Stimulated activated CD4-positive, alpha-beta T cell treated with anti-CD3 and anti-CD28 coated beads, Interleukin-15, amount 100 ng/mL, for 24 hours (primary cell): ENCODE data around the gene LRRC4C.

Experiments
- DNase-seq: peaks from one replicate; pipeline ENCODE4 v3.0.0-alpha.2; 2020

LRRC4C gene

DNA sequence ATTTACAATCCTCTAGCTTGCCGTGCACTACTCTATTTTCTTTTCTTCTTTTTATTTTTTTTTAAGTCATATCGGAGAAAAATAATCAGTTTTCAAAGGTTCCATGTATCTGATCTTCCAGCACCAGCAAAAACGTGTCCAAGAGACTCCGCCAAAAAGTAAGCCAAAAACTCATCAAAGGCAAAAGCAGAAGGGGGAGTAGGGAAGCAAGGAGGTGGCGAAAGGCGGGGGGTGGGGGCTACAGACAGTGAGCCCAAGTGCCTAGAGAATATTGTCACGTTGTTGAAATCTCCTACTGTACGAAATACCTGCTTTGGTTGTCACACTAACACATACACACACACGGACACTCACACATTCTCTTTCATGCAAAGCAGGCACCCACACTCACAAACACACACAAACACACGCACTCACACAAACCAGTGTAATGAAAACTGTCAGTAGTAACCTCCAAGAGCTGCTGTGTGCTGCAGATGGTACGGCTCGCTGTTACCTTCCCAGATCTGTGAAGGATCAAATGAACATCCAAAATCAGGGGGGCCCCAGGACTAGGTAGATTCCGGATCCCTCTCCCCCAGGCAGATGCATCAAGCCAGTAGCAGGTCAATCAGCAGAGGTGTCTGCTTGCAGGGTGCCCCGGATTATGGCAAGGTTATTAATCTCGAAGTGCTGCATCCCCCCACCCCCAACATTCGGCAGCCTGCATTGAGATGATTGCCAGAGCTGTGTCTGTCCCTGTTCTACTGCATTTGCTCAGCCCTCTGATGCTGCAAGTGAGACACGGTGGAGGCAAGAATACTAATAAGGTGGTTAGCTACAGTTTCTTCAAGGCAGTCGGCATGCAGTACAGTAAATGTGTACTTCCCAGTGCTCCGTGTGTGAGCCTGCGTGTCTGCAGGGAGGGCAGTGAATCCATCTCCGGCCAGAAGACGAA lies at the start of gene LRRC4C:
Gene LRRC4C (minus strand): TSS at position 188 of the 937 bp plus-strand sequence.
- no peak for DNase-seq

DNA sequence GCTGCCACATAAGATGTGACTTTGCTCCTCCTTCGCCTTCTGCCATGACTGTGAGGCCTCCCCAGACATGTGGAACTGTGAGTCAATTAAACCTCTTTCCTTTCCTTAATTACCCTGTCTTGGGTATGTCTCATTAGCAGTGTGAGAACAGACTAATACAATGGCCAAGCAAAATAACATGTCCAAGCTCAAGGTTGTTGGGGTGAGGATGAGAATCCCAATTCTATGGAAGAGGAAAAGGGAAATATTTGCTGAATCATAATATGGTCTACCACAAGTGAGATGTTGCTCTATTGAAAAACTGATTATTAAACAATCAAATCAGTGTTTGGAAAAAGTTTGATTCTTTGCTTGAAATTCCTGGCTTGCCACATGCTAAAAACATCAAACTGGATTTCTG lies 48.7 kb upstream of the LRRC4C start:
- no peak for DNase-seq

DNA sequence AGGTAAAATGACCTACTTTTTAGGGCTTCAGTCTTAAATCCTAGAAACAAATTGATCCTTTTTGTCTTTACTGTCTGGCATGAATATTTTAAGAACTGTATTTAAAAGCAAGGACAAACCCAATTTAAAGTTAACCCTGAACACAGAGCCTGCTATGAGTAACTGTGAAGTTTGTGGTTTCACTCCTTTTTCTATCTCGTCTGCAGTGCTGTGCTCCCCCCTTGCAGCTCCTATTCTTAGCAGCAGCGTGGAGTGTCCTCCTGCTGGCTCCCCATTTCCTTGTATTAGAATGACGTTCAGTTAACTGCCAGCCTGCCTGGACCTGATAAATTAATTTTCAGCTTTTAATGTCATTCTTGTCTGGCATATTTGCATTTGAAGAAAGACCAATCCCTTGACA lies 40.0 kb upstream of the LRRC4C start:
- no peak for DNase-seq

DNA sequence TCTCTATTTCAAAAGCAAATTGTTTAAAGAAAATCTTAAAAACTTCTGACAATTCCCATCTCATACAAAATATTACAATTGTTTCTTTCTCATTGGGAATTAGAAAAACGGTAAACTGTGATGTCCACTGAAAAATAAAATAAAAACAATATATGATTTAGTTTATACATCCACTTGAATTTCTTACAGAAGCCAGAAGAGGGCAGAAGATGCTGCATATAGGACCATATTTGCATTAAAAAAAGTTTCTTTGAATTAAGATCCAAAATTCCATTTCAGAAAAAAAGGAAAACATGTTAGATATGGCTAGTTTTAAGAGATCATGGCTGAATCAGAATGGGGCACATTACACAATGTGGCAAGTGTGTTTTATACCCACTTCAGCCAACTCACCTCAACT lies 39.3 kb upstream of the LRRC4C start:
- no peak for DNase-seq

DNA sequence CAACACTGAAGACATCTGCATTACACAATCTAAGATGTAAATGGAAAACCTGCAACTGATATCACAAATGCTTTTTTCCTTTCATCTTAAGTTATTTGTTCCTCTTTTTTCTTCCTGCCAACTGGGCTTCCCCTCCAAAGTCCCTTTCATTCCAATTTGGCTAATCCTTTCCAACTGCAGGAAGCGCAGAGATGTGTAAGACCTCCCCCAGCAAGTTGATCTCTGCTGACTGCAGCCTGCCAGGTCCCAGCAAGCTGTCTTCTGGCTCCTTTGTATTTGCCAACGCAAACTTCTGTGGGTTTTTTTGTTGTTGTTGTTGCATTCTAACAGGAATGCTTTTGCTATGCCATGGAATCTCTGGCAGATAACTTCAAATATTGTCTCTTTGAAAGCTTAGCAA lies 38.5 kb upstream of the LRRC4C start:
- no peak for DNase-seq

DNA sequence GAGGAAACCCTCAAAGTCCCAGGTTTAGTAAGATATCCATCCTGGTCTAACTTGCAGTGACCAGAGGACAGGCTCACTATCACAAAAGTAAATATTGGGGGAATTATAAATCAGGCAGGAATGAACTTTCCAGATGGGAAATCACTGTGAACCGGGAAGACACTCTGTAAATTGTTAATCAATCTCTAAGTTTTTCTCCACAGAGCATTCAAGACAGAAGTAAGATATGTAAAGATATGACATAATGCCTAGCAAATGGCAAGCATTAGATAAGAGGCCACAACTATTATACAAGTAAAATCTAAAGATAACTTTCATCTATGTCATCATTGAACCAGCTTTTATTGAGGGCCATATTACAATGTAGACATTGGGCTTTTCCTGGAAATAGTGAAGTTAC lies 35.3 kb upstream of the LRRC4C start:
- no peak for DNase-seq

DNA sequence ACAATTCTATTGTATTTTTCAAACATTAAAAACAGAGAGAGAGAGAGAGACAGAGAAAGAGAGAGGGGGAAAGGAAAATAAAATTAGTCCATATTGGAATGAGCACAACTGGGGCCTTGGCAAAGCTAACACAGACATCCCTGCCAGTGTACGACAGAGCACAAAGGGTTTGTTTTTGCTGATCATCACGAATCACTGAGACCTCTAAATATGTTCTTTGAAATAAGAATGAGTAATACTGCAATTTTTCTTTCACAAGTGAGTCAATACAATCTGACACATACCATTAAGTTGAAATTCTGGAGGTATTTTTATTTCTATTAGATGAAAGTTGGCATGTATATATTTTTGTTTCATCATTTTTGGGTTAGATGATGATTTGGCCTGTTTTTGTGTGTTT lies 27.0 kb upstream of the LRRC4C start:
- DNase-seq = no peak

DNA sequence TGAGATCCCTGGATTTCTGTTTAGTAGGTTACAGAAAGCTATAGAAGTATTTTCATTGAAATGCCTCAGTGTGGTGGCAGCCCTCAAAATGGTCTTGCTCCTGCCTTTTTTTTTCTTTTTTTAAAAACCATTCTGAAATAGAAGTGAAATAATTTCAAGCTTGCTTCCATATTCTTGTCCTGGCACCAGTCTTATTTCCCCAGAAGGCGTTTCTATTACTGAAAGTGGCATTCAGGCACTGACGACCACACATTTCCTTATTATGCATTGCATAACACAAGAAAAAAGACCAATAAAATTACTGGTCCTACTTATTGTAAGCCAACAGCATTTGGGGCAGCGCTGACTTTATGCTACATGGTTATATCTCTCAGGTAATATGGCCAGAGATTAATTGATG lies 24.5 kb upstream of the LRRC4C start:
- no peak for DNase-seq

DNA sequence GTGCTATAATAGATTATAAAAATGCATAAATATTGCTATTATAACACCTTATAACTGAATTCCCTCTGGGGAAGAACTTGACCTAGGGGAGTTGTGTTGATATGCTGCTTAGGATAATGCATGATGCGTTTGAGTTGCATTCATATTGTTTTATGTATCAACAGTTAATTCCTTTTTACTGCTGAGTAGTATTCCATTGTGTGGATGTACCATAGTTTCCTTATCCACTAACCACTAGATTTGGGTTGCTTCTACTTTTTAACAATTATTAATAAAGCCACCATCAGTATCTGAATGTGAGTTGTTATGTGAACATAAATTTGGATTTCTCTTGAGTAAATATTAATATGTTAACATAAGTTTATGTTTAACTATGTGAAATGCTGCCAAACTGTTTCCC lies 19.7 kb upstream of the LRRC4C start:
- no peak for DNase-seq

DNA sequence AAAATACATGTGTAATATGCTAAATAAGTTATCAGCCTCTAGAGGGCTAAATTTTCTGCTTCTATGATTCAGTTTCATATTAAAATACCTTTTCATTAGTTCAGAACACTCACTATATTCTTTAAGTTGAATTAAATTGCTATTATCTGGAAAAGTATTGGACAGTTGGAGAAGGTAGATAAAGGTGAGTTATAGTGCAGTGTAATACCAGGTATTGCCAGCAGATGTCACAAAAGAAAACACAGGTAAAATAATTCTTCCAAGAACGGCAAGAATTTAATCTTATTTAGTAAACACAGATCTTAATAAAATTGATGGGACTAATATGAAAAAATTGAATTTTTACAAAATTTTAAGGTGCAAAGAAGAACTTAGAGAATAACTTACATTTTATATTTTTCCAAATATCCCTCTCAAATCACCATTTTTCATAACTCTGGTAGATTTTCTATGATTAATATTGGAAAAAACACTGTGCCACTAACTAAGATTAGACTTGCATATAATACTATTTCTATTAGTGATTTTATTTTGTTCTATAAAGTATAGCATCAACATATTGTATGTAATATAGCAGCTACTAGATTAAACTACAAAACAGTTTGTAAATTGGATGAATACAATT lies 1.7 kb upstream of the LRRC4C start:
- no peak for DNase-seq

DNA sequence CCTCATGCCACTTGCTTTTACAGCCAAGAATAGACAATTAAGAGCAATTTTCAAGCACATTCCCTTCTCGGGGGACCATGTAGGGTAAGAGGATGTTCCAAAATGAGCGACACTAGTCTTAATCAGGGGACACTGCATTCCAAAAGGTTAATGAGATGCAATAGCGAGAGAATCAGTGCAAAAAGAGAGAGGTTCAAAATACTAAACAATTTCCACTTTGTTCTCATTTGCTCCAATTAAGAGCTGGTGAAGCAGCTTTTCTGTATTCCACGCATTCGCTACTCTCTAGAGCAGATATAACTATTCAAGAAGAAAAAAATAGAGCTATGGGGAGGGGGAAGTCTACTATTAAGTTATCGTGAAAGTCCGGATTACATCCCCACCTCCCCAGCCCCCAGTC lies 811 bp downstream of the LRRC4C start:
- DNase-seq = no peak

DNA sequence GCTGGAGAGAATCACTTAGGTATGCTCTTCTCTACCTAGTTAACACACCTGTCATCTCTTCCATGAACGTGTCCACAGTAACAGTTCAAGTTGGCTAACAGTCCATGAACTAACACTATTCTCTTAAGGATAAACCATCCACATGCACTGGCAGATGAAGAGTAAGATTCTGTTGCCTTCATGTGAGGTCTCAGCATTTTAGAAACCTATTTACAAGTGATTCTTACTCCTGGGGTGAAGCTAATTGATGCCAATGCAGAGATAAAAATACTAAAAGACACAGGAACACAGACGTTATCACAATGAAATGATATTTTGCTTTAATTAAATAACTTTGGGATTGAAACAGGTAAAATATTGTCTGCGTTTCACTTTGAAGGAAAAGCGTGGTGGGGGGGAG lies 1.3 kb downstream of the LRRC4C start:
- no peak for DNase-seq

DNA sequence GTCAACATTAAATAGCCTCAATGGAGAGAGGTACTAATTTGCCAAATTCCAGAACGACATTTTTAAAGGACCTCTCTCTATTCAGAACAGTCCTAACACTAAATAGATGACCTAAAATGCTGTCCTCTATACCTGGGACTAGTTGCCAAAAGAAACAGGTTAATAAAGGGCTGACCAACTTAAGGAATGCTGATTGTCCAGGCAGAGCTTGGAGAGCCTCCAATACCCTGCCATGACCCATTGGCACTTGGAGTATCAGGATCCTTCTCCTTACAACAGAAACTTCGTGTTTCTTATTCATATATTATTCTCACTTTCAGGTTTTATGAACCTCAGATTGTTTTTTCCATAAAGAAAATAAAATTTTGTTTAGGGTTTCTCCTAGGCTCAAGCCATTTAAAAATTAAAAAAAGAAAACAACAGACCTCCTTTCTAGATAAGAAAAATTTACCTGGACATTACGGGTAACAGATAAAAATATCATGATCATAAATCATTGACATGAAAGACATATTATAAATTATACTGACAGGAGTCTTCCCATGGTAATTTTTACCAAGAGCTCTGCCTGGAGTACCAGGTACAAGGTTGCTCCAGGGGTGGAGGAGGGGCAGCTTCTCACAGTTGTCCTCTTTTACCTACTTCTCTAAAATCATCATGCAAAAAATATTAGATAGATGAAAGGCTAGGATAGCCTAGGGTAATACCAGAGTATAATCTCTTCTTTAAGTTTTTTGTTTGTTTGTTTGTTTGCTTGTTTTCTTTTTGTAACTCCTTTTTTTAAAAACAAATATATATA lies 2.0 kb downstream of the LRRC4C start:
- no peak for DNase-seq

DNA sequence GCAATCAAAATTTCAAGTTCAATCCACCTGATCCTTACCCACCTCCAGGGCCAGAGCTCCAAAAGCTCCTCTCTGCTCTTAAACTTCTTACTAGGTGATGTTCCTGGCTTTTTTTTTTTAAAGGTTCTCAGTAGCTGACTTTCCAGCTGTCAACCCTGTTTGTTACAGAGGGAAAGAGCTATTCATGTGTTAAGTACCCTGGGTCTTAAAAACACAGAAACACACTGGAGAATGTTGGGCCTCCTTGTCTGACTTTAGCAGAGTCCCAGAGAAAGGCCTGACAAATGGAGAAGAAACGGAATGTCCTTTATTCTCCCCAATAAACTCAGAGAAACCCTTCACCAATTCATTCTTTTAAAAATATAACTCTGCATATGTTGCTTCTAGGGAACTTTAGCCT lies 3.2 kb downstream of the LRRC4C start:
- no peak for DNase-seq

DNA sequence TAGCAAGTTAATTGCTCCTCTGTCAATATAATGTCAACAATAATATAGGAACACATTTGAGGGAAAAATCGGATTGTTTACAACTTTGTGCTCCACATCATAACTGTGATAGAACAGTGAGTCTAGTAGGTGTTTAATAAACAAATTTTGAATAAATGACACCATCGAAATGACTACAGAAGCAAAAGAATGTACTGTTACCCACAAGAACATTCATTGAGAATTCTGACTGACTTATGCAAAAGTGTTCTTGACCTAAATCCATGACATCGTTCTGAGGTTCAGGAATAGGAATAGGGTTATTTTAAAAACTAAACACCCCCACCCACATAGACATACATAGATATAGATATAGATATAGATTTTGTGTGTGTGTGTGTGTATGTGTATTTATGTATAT lies 8.4 kb downstream of the LRRC4C start:
- DNase-seq = no peak

DNA sequence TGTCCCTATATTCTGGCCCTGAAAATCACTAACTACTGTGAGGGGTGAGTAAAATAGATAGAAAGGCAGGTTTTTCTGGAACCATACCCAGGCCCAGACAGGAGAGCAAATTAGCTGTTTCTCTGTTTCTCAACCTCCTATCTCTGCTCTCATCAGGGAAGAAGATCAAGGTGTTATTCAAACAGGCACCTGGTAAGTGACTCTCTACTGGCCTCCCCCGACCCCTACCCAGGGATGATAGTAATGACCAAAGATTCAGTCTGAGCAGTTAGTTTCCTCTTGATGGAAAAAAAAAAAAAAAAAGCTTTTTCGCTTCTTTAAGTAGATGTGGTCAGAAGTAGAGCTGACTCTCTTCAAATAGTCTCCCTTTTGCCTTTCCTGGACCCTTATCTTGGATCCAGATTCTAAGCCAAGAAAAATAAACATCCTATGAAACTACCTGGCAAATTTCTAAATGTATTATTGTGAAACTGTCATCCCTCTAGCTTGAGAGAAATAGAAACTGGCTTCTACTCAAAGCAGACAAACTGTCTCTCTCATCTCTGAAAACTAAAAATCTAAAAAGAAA lies 9.9 kb downstream of the LRRC4C start:
- no peak for DNase-seq

DNA sequence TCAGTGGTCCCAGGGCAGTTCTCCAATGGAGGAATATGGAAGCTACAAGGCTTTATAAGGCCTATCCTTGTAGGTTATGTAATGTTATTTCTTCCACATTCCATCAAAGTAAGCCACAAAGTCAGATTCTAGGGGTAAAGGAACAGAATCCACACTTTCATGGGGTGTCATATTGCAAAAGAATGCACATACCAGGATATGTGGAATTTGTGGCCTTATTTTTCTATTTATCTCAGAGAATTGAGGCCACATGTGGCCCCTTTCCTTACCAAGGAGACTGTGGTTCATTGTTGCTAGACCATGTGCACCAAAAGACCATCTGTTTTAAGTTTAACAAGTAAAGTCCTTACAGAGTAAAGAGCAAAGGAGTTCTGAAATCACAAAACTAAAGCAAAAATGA lies 12.9 kb downstream of the LRRC4C start:
- no peak for DNase-seq

DNA sequence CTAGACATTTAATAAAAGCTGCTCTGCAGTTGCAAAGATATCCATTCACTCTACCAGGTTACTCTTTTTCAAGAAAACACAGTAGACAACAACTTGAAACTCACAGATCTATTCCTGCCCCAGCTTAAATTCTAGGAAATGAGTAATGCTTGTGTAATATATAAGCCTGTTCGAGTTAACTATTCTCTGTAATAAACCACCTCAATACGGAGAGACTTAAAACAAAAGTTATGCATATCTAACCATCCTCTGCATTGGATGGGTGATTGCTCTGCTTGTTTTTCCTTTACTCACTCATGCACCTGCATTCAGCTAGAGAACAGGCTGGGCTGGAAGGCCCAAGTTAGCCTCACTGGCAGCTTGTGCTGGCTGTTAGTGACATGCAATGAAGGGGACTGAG lies 13.3 kb downstream of the LRRC4C start:
- no peak for DNase-seq

DNA sequence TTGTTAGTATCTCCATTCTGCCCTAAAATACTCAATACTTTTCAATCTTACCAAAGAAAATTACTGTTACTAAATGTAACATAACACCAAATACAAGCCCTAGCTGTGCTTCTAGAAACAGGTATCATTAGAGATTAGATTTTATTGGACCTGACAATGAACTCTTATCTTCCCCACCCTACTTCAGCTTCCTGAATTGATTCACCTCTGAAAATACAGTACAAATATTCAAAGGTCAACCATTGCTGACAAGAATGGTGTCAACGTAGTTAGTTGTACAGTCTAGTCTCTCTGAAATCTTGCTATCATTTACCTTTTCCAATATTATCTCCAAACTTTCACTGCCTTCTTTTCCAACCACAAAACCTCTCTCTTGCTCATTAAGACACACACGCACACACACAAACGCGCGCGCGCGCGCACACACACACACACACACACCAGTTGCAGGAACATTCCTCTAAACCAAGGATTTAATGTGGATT lies 22.4 kb downstream of the LRRC4C start:
- no peak for DNase-seq

DNA sequence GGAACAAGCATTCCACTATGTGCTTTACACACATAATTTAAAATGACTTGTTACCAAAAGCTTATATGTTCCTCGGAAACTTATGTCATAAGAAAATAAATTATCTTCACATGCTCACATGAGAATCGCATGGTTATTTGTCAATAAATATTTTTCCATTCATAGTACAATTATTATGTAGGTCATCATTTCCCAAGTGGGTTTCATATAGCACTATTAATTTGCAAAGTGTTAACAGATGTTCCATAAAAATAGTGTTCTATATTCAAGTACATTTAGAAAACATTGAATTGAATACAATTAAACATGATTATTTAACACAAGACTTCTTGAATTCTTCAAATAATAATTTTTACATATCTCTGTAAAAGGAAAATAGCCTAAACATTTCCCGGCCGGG lies 23.9 kb downstream of the LRRC4C start:
- DNase-seq = no peak

DNA sequence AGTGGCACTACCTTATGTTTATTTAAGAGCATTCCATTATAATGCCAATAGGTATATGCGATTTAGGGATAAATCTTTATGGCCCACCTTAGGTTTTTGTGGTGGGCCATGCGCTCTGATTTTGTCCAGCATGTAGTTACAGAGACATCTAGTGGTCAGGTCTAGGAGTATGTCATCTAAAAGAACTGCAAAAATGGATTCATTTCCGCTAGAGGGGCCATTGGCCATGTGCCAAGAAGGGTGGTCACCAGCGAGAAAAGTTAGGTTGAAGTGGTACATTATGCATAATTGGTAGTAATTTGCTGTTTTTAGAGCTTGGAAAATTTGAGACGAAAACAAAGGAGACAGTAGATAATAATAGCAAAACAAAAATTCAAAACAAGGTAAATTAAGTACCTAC lies 27.7 kb downstream of the LRRC4C start:
- no peak for DNase-seq

DNA sequence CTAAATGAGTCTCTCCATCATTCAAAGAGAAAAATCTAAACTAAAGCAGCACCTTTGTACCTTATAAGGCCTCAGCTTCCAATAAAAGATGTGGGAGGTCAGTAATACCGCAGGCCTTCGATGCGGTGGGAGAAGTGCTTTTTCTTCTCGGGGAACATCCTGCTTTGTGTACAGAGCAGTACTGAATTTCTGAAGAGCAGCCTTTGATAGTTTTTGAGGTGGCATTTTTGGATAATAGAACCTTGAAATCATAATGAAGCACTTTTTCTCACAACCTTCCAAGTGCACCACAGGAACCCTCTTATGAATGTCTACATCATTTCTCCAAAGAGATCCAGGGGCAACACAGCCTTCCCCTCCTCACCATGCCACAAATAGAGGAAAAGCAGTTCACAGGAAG lies 39.6 kb downstream of the LRRC4C start:
- no peak for DNase-seq

DNA sequence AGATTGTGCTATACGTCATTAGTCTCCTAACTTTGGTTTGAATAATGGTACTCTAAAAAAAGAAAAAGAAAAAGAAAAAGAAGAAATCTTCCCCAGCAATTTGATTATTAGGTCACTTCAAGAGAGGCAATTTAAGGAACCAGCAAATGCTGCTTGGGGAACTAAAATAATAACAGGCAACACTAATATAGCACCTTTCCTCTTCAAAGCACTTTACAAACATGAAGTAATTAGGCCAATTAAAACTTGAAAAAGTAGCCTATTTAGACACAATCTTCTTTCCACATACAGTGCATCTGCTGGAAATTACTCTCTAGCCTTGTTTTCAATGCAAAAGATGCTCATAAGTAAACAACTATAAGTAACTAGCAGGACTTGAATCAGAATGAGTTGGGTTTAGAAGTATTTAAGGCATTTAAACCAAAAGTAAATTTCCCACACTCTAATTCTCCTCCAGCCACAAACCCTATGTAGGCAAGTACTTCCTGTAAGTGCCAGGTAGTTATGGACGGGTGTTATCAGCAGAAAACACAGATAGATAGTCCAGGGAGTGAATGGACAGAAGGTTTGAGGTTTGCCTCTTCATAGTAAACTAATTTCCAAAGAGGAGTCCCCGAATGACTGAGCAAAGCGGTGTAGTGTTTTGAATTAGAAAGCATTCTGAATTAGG lies 44.5 kb downstream of the LRRC4C start:
- DNase-seq = no peak
